ENCODE data around the gene SLC24A2. TPM values are rescaled to one million over a fixed set of nuclear protein-coding genes. Genes with fewer than 3 reads are reported as not detected.

Gene SLC24A2
- total RNA-seq, 1 donor from 2014 or later = 0.25 TPM

- intact Hi-C loops (cut with DNase I) = loop anchor here (10.0 kb wide), 1 partner anchor 215 kb away; no protein-coding TSS in a partner anchor
- TF ChIP-seq CTCF (IDR thresholded peaks at IDR 0.05) = no peak
- no peak for TF ChIP-seq POLR2A (IDR thresholded peaks at IDR 0.05)
- TF ChIP-seq POLR2AphosphoS5 (IDR thresholded peaks at IDR 0.05; ENCODE audit: insufficient read depth in 1 of 2, low read depth in 1 of 2) = no peak
- Histone ChIP-seq H3K4me3 (no peak overlapping the region), H3K27me3 (no peaks in the 10 kb centered on the region), H3K27ac (no peak overlapping the region), H3K4me1 (no peaks in the 10 kb centered on the region), H3K36me3 (no peaks in the 10 kb centered on the region), H3K9me3 (no peaks in the 10 kb centered on the region)
- DNase-seq (ENCODE audit: extremely low spot score in 2 of 2) = no peak
Measured at GRCh38 chr9:19799784-19800183, 10.9 kb upstream of the SLC24A2 start.

DNA sequence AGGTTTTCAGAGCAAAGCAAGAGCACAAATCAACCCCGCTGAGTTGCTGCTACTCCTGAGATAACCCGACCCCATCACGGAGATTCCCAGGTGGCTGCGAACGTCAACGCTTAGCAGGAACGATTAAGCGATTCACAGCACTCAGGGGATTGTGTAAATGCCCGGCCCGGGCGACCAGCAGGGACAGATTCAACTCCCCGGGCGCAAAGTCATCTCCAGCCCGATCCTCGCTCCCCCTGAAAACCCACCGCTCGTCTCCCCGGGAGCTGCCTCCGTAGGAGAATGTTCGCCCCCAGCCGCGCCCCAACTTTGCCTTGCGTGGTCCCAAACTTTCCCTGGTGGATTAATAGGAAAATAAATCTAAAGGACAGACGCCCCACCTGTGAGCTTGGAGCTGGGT, 685 bp downstream of the SLC24A2 start:
- TF ChIP-seq POLR2AphosphoS5 (IDR thresholded peaks at IDR 0.05; ENCODE audit: insufficient read depth in 1 of 2, low read depth in 1 of 2) (no peak), CTCF (IDR thresholded peaks at IDR 0.05) (no peak), POLR2A (IDR thresholded peaks at IDR 0.05) (no peak)
- H3K9me3 ChIP-seq = no peaks in the 10 kb centered on the region
- H3K36me3 ChIP-seq = no peaks in the 10 kb centered on the region
- no peak for DNase-seq (ENCODE audit: extremely low spot score in 2 of 2)
- no peaks in the 10 kb centered on the region for H3K27me3 ChIP-seq
- no peak overlapping the region for H3K27ac ChIP-seq
- peaks cover 10% of the 10 kb centered on the region for H3K4me1 ChIP-seq
- intact Hi-C loops (cut with DNase I) = no loop called here
- H3K4me3 ChIP-seq = no peak overlapping the region

DNA sequence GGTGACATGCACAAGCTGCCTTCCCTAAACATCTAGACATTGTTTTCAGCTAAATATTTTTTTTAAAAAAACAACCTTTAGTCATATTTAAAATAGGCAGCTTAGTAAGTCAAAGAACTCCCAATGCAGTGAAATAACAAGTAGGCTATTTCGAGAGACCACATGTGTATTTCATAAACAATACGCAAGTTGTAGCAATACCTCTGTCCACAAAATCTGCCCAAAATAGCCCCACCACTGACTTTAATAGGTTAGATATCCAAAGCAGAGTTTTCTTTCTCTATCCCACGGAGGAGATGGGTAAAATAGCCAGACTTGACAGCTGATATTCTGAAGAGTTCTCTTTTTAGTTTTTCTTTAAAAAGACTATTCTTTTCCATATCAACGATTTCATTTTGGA, 1.2 kb downstream of the SLC24A2 start:
- H3K4me3 ChIP-seq = no peak overlapping the region

DNA sequence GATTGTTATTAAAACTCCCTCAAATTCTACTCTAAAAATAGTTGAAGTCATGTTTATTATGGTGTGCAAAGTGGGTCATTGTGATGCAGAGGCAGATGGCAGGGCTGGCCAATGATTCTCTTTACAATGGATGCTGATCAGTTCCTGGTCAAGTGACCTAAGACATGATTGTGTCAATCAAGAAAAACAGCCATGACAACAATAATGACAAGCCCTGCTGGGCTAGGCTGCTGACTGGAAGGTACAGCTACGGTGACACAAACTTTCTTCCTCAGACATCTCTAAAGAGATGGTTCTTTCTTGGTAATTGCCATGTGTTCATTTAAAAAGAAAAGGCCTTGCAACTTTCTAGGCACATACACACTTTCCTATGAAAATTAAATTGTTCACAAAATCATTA, 3.6 kb downstream of the SLC24A2 start:
- no peaks in the 10 kb centered on the region for H3K36me3 ChIP-seq
- H3K27me3 ChIP-seq = no peaks in the 10 kb centered on the region
- TF ChIP-seq POLR2A (IDR thresholded peaks at IDR 0.05) (no peak), POLR2AphosphoS5 (IDR thresholded peaks at IDR 0.05; ENCODE audit: insufficient read depth in 1 of 2, low read depth in 1 of 2) (no peak), CTCF (IDR thresholded peaks at IDR 0.05) (no peak)
- H3K9me3 ChIP-seq = no peaks in the 10 kb centered on the region
- no peak for DNase-seq (ENCODE audit: extremely low spot score in 2 of 2)
- H3K4me1 ChIP-seq = peaks cover 10% of the 10 kb centered on the region
- H3K27ac ChIP-seq = no peak overlapping the region
- H3K4me3 ChIP-seq = no peak overlapping the region
- intact Hi-C loops (cut with DNase I) = no loop called here

More for the DNA sequence above, 1.2 kb downstream of the SLC24A2 start:
- Histone ChIP-seq H3K27ac (no peak overlapping the region), H3K27me3 (no peaks in the 10 kb centered on the region), H3K36me3 (no peaks in the 10 kb centered on the region), H3K9me3 (no peaks in the 10 kb centered on the region), H3K4me1 (peaks cover 10% of the 10 kb centered on the region)
- TF ChIP-seq POLR2AphosphoS5 (IDR thresholded peaks at IDR 0.05; ENCODE audit: insufficient read depth in 1 of 2, low read depth in 1 of 2) (no peak), POLR2A (IDR thresholded peaks at IDR 0.05) (no peak), CTCF (IDR thresholded peaks at IDR 0.05) (no peak)
- no peak for DNase-seq (ENCODE audit: extremely low spot score in 2 of 2)
- intact Hi-C loops (cut with DNase I) = no loop called here

GRCh38 chr9:19784136-19784535, 4.7 kb downstream of the SLC24A2 start:
- peaks cover 10% of the 10 kb centered on the region for H3K4me1 ChIP-seq
- no peak for TF ChIP-seq POLR2AphosphoS5 (IDR thresholded peaks at IDR 0.05; ENCODE audit: insufficient read depth in 1 of 2, low read depth in 1 of 2)
- TF ChIP-seq POLR2A (IDR thresholded peaks at IDR 0.05) = no peak
- no peak for TF ChIP-seq CTCF (IDR thresholded peaks at IDR 0.05)
- H3K27ac ChIP-seq = no peak overlapping the region
- no peaks in the 10 kb centered on the region for H3K9me3 ChIP-seq
- DNase-seq (ENCODE audit: extremely low spot score in 2 of 2) = no peak
- H3K27me3 ChIP-seq = no peaks in the 10 kb centered on the region
- H3K36me3 ChIP-seq = no peaks in the 10 kb centered on the region
- no peak overlapping the region for H3K4me3 ChIP-seq
- intact Hi-C loops (cut with DNase I) = no loop called here
